Measurements from ENCODE around the gene ZNF225.
"Not testable (repeated sequence)": the region's sequence is repeated elsewhere in the genome, so short reads cannot be mapped to it uniquely, and the experiment has no call there.

The ZNF225 gene

GRCh38 chr19:44164327-44164672 is 51.1 kb downstream of the ZNF225 start:
- DNase-seq, result no peak

- DNase-seq, result peak; percentile 83
These were observed 51.7 kb downstream of the ZNF225 start, which contains the start of gene ZNF226 for GRCh38 chr19:44164673-44165512. ZNF226 (plus strand) TSS chr19:44165100; CDS start chr19:44170081, 4,981 bp downstream.

- DNase-seq, result not testable (repeated sequence)
These were observed 57.5 kb downstream of the ZNF225 start for GRCh38 chr19:44170660-44171059.

GRCh38 chr19:44176590-44176989 is 63.4 kb downstream of the ZNF225 start:
- no peak for DNase-seq

GRCh38 chr19:44180968-44181367 is 67.8 kb downstream of the ZNF225 start:
- no peak for DNase-seq

- DNase-seq, result no peak
These were observed 68.9 kb downstream of the ZNF225 start for GRCh38 chr19:44182145-44182544.
